Thymus (tissue), 11 donors: Measurements from ENCODE around the gene CFAP157. TPM values are rescaled to one million over a fixed set of nuclear protein-coding genes. Genes with fewer than 3 reads are reported as not detected.

Experiments used
- DNase-seq, 9 donors: peaks; one replicate each; pipeline ENCODE4 v3.0.0-alpha.2; 2013; ENCODE audit warnings: low spot score in 9 of 9, low read depth in 6 of 9, missing footprints in 1 of 9
- H3K27ac ChIP-seq, 2 donors: one replicate each; pipeline ENCODE4 v1.5.1; 2013; ENCODE audit warnings: control low read depth in 1 of 2, low read depth in 1 of 2, low read length in 1 of 2, mild to moderate bottlenecking in 1 of 2, moderate library complexity in 1 of 2
- H3K27me3 ChIP-seq, 2 donors: one replicate each; pipeline ENCODE4 v1.5.1; 2013; ENCODE audit warnings: low read length in 1 of 2; ENCODE audit not compliant: control insufficient read depth in 2 of 2, insufficient read depth in 1 of 2
- H3K36me3 ChIP-seq, 2 donors: one replicate each; pipeline ENCODE4 v1.5.1; 2013; ENCODE audit warnings: low read length in 1 of 2, mild to moderate bottlenecking in 1 of 2, moderate library complexity in 1 of 2; ENCODE audit not compliant: control insufficient read depth in 2 of 2, insufficient read depth in 2 of 2
- H3K4me1 ChIP-seq, 2 donors: one replicate each; pipeline ENCODE4 v1.5.1; 2013; ENCODE audit warnings: low read length in 2 of 2; ENCODE audit not compliant: control insufficient read depth in 2 of 2, insufficient read depth in 2 of 2
- H3K4me3 ChIP-seq, 2 donors: one replicate each; pipeline ENCODE4 v1.5.1; 2013; ENCODE audit warnings: low read length in 2 of 2, control low read depth in 1 of 2, mild to moderate bottlenecking in 1 of 2
- H3K9me3 ChIP-seq, 2 donors: one replicate each; pipeline ENCODE4 v1.5.1; 2013; ENCODE audit warnings: low read length in 1 of 2, mild to moderate bottlenecking in 1 of 2; ENCODE audit not compliant: control insufficient read depth in 2 of 2, insufficient read depth in 1 of 2
- WGBS: extraction: QIAGEN DNeasy Blood & Tissue Kit; methylation state at CpG from one replicate; pipeline ENCODE4 v1.1.7; 2013; 5-methylcytosine and 5-hydroxymethylcytosine counted together
- polyA plus RNA-seq: library from polyadenylated mRNA; stranded (reverse); fragments of 200-250 nt; gene quantifications from one replicate; pipeline ENCODE4 v1.2.3, GENCODE V29; 2013
- total RNA-seq: library from RNA; stranded (reverse); fragments of 120-200 nt; gene quantifications from one replicate; pipeline ENCODE4 v1.2.4, GENCODE V29; 2013
- donor health status: healthy.

CFAP157 gene
- total and polyA plus RNA-seq, 2 donors = 0.05 to 0.62 TPM

GRCh38 chr9:127700140-127700539 is 6.6 kb upstream of the CFAP157 start:
- H3K9me3 ChIP-seq = no peaks in the 10 kb centered on the region
- DNase-seq = no peak
- peaks cover 0 to 7% of the 10 kb centered on the region in 2 donors for H3K27me3 ChIP-seq
- peaks cover 3 to 25% of the 10 kb centered on the region in 2 donors for H3K4me1 ChIP-seq
- H3K36me3 ChIP-seq = no peaks in the 10 kb centered on the region
- H3K4me3 ChIP-seq = no peak overlapping the region
- no peak overlapping the region for H3K27ac ChIP-seq
- 97% methylated on average over 2 of the region's 2 CpGs for whole genome bisulfite sequencing

DNA sequence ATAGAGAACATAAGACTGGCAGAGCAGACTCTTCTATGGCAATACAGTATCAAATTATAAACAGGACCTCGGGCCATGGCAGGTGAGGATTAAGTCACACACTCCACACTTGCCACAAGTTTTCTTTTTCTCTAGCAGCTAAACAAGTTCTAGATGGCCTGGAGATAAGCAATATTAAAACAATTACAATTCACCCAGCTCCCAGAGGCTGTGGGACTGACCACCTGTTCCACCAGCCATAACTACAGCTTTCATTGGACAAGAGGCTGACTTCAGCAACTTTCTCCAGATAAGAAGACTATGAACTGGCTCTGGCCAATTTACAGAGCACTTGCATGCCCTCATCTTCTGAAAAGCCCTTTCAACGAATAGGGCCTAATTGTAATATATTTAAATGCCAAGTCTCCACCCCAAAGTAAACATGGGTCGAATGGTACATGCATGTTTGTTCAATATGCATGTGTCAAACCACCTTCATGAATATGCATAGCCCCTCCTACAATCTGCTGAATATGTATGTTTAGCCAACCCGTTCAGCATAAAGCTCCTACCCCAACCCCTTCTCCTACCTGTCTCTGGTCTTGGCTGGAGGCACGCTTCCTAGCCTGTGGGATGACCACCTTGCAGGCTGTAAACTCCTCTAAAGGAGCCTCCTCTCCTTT is 6.1 kb upstream of the CFAP157 start:
- Histone ChIP-seq H3K36me3 (no peaks in the 10 kb centered on the region), H3K9me3 (no peaks in the 10 kb centered on the region), H3K4me3 (no peak overlapping the region), H3K4me1 (peaks cover 3 to 26% of the 10 kb centered on the region in 2 donors), H3K27me3 (peaks cover 0 to 7% of the 10 kb centered on the region in 2 donors), H3K27ac (no peak overlapping the region)
- no peak for DNase-seq
- WGBS = 96% methylated on average over 5 of the region's 5 CpGs

DNA sequence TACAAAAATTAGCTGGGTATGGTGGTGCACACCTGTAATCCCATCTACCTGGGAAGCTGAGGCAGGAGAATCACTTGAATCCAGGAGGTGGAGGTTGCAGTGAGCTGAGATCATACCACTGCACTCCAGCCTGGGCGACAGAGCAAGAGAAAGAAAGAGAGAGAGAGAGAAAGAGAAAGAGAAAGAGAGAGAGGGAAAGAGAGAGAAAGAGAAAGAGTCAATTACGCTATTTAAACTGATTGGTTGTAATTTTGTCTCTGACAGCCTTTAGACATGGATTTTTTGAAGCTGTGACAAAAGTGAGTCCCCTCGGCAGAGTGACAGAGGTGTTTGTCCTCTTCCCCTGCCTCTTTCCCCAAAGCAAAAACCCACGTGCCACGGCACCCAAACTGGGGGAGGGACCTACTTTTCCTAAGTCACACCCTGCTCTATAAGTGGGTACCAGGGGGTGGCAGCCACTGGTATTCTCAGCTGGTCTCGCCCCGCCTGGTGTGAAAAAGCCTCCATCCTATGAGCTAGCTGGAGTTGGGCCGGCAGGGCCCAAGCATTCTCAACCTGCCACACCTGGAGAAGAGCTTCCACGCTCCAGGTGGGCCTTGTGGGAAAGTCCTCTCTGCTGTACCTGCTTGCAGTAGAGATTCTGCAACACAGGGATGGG is 3.4 kb upstream of the CFAP157 start:
- 90% methylated on average over 9 of the region's 9 CpGs for WGBS
- H3K36me3 ChIP-seq = no peaks in the 10 kb centered on the region
- no peak overlapping the region for H3K27ac ChIP-seq

DNA sequence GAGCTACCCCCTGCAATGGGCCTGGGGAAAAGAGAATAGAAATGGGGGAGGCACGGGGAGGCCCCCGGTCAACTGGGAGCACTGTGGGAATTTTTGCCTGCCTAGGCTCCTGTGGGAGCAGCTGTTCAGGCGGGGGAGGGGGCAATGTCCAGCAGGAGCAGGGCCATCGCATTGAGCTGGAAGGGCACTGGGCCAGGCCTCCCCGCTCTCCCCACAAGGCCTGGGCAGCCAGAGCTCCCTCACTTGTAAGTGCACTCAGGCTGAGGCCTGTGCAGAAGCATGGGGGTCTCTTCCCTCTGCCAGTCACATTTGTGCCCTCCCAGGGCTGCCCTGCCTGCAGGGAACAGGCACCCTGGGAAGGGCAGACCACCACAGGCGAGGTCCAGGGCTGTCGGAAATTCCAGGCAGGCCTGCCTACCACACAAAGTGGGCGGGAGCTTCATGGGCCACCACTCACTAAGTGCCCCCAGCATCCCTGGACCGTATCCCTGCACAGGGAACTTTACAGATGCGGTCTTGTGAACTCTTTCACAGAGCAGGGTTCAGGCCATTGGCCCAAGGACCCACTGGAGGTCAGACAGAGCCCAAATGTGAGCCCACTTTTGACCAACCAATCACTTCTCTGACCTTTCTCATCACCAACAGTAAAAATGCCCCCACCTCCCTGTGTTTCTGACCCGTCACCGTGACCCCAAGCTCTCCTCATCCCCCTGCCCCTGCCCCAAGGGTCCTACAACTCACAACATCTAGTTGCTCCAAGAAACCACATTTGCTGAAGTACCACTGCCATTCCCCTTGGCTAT is 1.0 kb upstream of the CFAP157 start:
- no peak for DNase-seq
- Histone ChIP-seq H3K4me3 (no peak overlapping the region), H3K27me3 (no peaks in the 10 kb centered on the region), H3K36me3 (no peaks in the 10 kb centered on the region), H3K27ac (no peak overlapping the region), H3K4me1 (peaks cover 3 to 28% of the 10 kb centered on the region in 2 donors), H3K9me3 (peaks cover 0 to 4% of the 10 kb centered on the region in 2 donors)
- WGBS = 98% methylated on average over 12 of the region's 12 CpGs

More for the DNA sequence above, 3.4 kb upstream of the CFAP157 start:
- H3K4me1 ChIP-seq = peaks cover 3 to 38% of the 10 kb centered on the region in 2 donors
- no peak overlapping the region for H3K4me3 ChIP-seq
- H3K9me3 ChIP-seq = no peaks in the 10 kb centered on the region
- DNase-seq = no peak
- peaks cover 0 to 7% of the 10 kb centered on the region in 2 donors for H3K27me3 ChIP-seq

- H3K4me3 ChIP-seq = no peak overlapping the region
- H3K27ac ChIP-seq = no peak overlapping the region
- H3K27me3 ChIP-seq = no peaks in the 10 kb centered on the region
- DNase-seq = no peak
- peaks cover 13 to 44% of the 10 kb centered on the region in 2 donors for H3K4me1 ChIP-seq
- WGBS = 81% methylated on average over 5 of the region's 5 CpGs
- peaks cover 0 to 4% of the 10 kb centered on the region in 2 donors for H3K9me3 ChIP-seq
- no peaks in the 10 kb centered on the region for H3K36me3 ChIP-seq
These were observed 978 bp downstream of the CFAP157 start for GRCh38 chr9:127707766-127708165.

DNA sequence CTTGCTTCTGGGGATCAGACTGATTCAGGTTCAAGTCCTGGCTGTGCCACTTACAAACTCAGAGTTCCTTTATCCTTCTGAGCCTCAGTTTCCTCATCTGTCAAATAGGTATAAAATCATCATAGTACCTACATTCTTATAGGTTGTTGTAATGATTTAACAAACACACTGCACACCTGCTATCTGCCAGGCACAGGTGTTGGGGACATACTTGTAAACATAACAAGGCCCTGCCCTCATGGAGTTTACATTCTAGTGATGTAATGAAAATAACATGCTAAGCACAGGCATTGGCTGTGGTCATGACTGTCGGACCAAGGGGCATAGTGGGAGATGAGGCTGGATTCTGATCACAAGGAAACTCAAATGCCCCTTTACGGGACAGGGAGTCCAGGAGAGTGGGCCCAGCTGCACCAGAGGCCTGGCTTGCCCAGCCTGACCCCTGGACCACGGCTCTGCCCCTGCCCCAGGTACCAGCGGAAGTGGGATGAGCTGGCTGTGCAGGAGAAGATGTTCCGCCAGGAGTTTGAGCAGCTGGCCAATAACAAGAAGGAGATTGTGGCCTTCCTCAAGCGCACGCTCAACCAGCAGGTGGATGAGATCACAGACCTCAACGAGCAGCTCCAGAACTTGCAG is 2.3 kb downstream of the CFAP157 start:
- Histone ChIP-seq H3K27ac (no peak overlapping the region), H3K27me3 (peaks cover 0 to 3% of the 10 kb centered on the region in 2 donors), H3K9me3 (peaks cover 0 to 4% of the 10 kb centered on the region in 2 donors), H3K4me1 (peaks cover 13 to 37% of the 10 kb centered on the region in 2 donors), H3K36me3 (no peaks in the 10 kb centered on the region), H3K4me3 (no peak overlapping the region)
- no peak for DNase-seq
- WGBS = 96% methylated on average over 8 of the region's 8 CpGs

- Histone ChIP-seq H3K4me1 (peaks cover 11 to 38% of the 10 kb centered on the region in 2 donors), H3K36me3 (no peaks in the 10 kb centered on the region), H3K4me3 (no peak overlapping the region), H3K27me3 (peaks cover 0 to 12% of the 10 kb centered on the region in 2 donors), H3K9me3 (peaks cover 0 to 6% of the 10 kb centered on the region in 2 donors), H3K27ac (no peak overlapping the region)
- DNase-seq = no peak
- 98% methylated on average over 10 of the region's 10 CpGs for WGBS
These were observed 3.5 kb downstream of the CFAP157 start for GRCh38 chr9:127710204-127710783.

DNA sequence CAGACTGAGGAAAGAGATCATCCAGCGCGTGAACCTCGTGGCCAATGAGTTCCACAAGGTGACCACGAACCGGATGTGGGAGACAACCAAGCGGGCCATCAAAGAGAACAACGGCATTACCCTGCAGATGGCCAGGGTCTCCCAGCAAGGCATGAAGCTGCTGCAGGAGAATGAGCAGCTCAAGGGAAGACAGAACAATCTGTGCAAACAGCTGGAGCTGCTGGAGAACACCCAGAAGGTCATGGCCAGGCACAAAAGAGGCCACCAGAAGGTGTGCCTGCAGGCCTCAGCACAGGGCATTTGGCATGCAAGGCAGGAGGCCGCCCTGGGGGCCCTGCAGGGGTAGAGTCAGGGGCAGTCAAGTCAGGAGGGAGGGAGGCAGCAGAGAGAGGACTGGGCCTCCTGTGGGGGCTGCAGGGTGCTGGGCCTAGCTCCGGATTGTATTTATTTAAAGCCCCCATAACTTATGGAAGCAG is 4.5 kb downstream of the CFAP157 start:
- Histone ChIP-seq H3K36me3 (no peaks in the 10 kb centered on the region), H3K27me3 (peaks cover 0 to 12% of the 10 kb centered on the region in 2 donors), H3K27ac (no peak overlapping the region), H3K4me3 (no peak overlapping the region), H3K9me3 (peaks cover 0 to 13% of the 10 kb centered on the region in 2 donors), H3K4me1 (peaks cover 14 to 43% of the 10 kb centered on the region in 2 donors)
- peak in 2 of 9 donors; percentile 35 to 49 for DNase-seq
- WGBS = 23% methylated on average over 9 of the region's 9 CpGs
